ENCODE results near the gene UBA5.

DNA sequence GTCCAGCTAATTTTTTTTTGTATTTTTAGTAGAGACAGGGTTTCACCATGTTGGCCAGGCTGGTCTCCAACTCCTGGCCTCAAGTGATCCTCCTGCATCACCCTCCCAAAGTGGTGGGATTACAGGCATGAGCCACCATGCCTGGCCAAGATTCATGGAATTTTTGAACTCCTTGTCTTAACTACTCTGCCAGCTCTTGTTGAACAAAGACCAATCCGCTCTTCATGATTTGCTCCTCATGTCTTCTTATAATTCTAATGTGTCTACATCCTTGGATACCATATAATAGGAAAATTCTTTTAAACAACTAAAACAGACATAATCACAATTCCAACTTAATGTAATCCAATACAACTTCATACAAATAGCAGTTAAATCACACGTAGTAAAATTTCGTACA, 21.3 kb downstream of the UBA5 start:
- no peak for TF ChIP-seq YY1 (IDR thresholded peaks at IDR 0.05; ENCODE audit: low read depth)
- no peak for TF ChIP-seq EGR1 (IDR thresholded peaks at IDR 0.05)
- TF ChIP-seq FOXM1 (IDR thresholded peaks at IDR 0.05; ENCODE audit: borderline replicate concordance, low read depth): no peak
- TF ChIP-seq NFIC (IDR thresholded peaks at IDR 0.05): no peak
